GM12892 (cell line): ENCODE data around the gene PRTG.
"Not testable (repeated sequence)": the region's sequence is repeated elsewhere in the genome, so short reads cannot be mapped to it uniquely, and the experiment has no call there.

Experiments
- POLR2A ChIP-seq: IDR thresholded peaks from 2 replicates; pipeline ENCODE4 v1.6.1; 2011; ENCODE audit warnings: low read depth, low read length, control low read depth
- POLR2AphosphoS5 ChIP-seq: IDR thresholded peaks from 2 replicates; pipeline ENCODE4 v1.6.1; 2011; ENCODE audit warnings: low read depth, low read length, control low read depth
- TAF1 ChIP-seq: IDR thresholded peaks from 2 replicates; pipeline ENCODE4 v1.6.1; 2011; ENCODE audit warnings: low read depth, mild to moderate bottlenecking, control low read depth, low read length, borderline replicate concordance

- not testable (repeated sequence) for TF ChIP-seq POLR2A, TAF1, POLR2AphosphoS5
Observed at GRCh38 chr15:55733461-55733860, 9.5 kb downstream of the PRTG start.
